Measurements from ENCODE around the gene SLC35G2. TPM values are rescaled to one million over a fixed set of nuclear protein-coding genes. Genes with fewer than 3 reads are reported as not detected.

SLC35G2 gene
- total RNA-seq, 1 donor = 8.0 TPM

DNA sequence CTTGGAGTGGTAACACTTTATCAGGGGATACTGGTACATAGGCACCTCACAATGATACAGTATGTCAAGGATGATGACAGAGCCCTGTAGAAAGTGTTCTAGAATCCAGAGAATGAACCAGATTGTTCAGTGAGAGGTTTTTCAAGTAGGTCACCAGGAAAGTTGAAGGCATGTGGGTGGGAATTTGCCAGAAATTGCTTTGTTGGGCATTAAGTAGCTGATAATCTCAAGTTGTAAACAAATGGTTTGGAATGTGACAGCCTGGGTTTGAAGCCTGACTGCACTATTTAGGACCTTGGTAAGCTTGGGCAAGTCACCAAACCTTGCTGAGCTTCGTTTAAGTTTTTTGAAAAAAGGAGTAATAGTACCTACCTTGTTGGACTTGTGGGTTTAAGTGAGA lies 12.5 kb downstream of the SLC35G2 start:
- Histone ChIP-seq H3K36me3 (ENCODE audit: insufficient read depth, low read length) (no peaks in the 10 kb centered on the region), H3K4me2 (ENCODE audit: insufficient read depth, low read length) (no peak overlapping the region), H3K27me3 (ENCODE audit: insufficient read depth, low read length) (no peaks in the 10 kb centered on the region), H3K4me3 (ENCODE audit: insufficient read depth, low read length) (no peak overlapping the region), H3K4me1 (ENCODE audit: insufficient read depth, low read length) (peaks cover 4% of the 10 kb centered on the region), H3K79me2 (ENCODE audit: insufficient read depth, low read length) (peaks cover 78% of the 10 kb centered on the region), H3K9me3 (ENCODE audit: low read depth, low read length) (no peaks in the 10 kb centered on the region), H4K20me1 (ENCODE audit: insufficient read depth, low read length) (peaks cover 18% of the 10 kb centered on the region), H2AFZ (ENCODE audit: low read length) (no peak overlapping the region), H3K27ac (ENCODE audit: low read depth, low read length) (no peak overlapping the region)
- TF ChIP-seq, protein P1, sequence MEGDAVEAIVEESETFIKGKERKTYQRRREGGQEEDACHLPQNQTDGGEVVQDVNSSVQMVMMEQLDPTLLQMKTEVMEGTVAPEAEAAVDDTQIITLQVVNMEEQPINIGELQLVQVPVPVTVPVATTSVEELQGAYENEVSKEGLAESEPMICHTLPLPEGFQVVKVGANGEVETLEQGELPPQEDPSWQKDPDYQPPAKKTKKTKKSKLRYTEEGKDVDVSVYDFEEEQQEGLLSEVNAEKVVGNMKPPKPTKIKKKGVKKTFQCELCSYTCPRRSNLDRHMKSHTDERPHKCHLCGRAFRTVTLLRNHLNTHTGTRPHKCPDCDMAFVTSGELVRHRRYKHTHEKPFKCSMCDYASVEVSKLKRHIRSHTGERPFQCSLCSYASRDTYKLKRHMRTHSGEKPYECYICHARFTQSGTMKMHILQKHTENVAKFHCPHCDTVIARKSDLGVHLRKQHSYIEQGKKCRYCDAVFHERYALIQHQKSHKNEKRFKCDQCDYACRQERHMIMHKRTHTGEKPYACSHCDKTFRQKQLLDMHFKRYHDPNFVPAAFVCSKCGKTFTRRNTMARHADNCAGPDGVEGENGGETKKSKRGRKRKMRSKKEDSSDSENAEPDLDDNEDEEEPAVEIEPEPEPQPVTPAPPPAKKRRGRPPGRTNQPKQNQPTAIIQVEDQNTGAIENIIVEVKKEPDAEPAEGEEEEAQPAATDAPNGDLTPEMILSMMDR (IDR thresholded peaks at IDR 0.05; ENCODE audit: extremely low read depth, low read depth, low read length) = no peak
- DNase-seq (ENCODE audit: insufficient read length, low spot score, missing footprints) = peak; percentile 58

GRCh38 chr3:136835089-136835812 lies 16.3 kb downstream of the SLC35G2 start:
- H3K36me3 ChIP-seq (ENCODE audit: insufficient read depth, low read length) = no peaks in the 10 kb centered on the region
- peaks cover 25% of the 10 kb centered on the region for H3K4me1 ChIP-seq (ENCODE audit: insufficient read depth, low read length)
- H3K27me3 ChIP-seq (ENCODE audit: insufficient read depth, low read length) = no peaks in the 10 kb centered on the region
- H4K20me1 ChIP-seq (ENCODE audit: insufficient read depth, low read length) = peaks cover 10% of the 10 kb centered on the region
- H3K9me3 ChIP-seq (ENCODE audit: low read depth, low read length) = no peaks in the 10 kb centered on the region
- H3K79me2 ChIP-seq (ENCODE audit: insufficient read depth, low read length) = peaks cover 63% of the 10 kb centered on the region
- no peak for DNase-seq (ENCODE audit: insufficient read length, low spot score, missing footprints)
- H3K4me2 ChIP-seq (ENCODE audit: insufficient read depth, low read length) = no peak overlapping the region
- no peak overlapping the region for H3K27ac ChIP-seq (ENCODE audit: low read depth, low read length)
- no peak overlapping the region for H3K4me3 ChIP-seq (ENCODE audit: insufficient read depth, low read length)
- TF ChIP-seq, protein P1 (IDR thresholded peaks at IDR 0.05; ENCODE audit: extremely low read depth, low read depth, low read length) = no peak
- no peak overlapping the region for H2AFZ ChIP-seq (ENCODE audit: low read length)

DNA sequence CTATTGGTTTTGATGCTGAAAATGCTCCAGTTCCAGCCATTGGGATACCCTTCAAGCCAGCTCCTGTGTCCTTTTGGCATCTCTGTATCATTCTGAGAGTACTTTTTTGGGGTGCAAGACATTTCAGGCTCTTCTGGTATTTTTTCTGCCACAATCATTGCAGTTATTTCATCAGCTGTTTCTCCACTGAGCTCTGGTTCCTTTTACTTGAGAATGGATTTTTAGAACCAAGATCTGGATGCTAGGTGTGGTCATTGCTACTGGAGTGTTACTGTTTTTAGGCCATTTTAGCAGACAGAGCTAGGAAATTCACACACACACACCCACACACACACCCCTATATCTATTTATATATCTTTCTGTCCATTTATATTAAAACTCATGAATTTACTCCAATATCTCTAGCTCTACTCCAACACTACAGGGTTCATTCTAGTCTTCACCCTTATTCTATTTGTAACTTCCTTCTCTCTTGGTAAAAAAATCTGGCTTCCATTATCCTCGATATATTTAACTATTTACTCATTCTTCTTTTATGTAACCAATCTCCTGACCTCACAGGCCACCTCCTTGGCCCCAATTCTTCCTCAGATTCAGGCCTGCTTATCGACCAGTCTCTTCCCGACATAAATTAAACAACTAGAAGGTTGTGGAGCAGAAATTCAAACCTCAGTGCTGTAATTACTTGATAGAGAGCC lies 17.0 kb downstream of the SLC35G2 start:
- no peak overlapping the region for H3K4me3 ChIP-seq (ENCODE audit: insufficient read depth, low read length)
- H2AFZ ChIP-seq (ENCODE audit: low read length) = no peak overlapping the region
- H3K79me2 ChIP-seq (ENCODE audit: insufficient read depth, low read length) = peaks cover 62% of the 10 kb centered on the region
- H3K9me3 ChIP-seq (ENCODE audit: low read depth, low read length) = no peaks in the 10 kb centered on the region
- no peaks in the 10 kb centered on the region for H3K27me3 ChIP-seq (ENCODE audit: insufficient read depth, low read length)
- H4K20me1 ChIP-seq (ENCODE audit: insufficient read depth, low read length) = peaks cover 10% of the 10 kb centered on the region
- H3K27ac ChIP-seq (ENCODE audit: low read depth, low read length) = no peak overlapping the region
- H3K36me3 ChIP-seq (ENCODE audit: insufficient read depth, low read length) = no peaks in the 10 kb centered on the region
- H3K4me1 ChIP-seq (ENCODE audit: insufficient read depth, low read length) = peaks cover 29% of the 10 kb centered on the region
- DNase-seq (ENCODE audit: insufficient read length, low spot score, missing footprints) = no peak
- H3K4me2 ChIP-seq (ENCODE audit: insufficient read depth, low read length) = no peak overlapping the region
- TF ChIP-seq, protein P1 (IDR thresholded peaks at IDR 0.05; ENCODE audit: extremely low read depth, low read depth, low read length) = no peak

DNA sequence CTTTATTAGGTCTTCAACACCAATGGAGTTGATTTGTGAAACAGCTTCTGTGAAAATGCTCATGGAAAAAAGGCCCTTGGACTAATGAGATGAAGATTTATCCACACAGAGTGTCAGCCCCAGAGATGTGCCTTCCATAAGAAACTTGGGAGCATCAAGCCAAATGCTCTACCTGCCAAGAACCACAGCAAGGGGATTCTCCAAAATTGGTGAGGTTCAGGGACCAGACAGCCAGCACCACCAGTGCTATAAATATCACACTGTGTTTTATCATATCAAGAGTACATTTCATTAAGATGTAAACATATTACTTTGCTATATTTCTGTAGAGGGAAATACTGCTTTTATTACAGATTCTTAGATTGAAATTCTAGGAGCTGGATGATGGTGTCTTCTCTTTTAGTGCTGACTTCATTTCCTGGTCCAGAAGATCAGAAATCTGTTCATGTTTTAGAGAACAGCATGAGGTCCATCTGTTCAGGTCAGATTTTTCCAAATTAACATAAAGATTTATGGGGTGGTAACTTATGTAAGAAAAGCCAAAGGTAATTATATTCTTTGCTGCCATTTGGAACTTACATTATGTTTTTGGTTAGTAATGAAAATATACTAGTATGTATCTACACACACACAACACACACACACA lies 17.7 kb downstream of the SLC35G2 start:
- Histone ChIP-seq H3K36me3 (ENCODE audit: insufficient read depth, low read length) (no peaks in the 10 kb centered on the region), H3K27me3 (ENCODE audit: insufficient read depth, low read length) (no peaks in the 10 kb centered on the region), H3K4me3 (ENCODE audit: insufficient read depth, low read length) (no peak overlapping the region), H3K27ac (ENCODE audit: low read depth, low read length) (no peak overlapping the region), H4K20me1 (ENCODE audit: insufficient read depth, low read length) (peaks cover 8% of the 10 kb centered on the region), H3K4me1 (ENCODE audit: insufficient read depth, low read length) (peaks cover 29% of the 10 kb centered on the region), H2AFZ (ENCODE audit: low read length) (no peak overlapping the region), H3K79me2 (ENCODE audit: insufficient read depth, low read length) (peaks cover 55% of the 10 kb centered on the region), H3K9me3 (ENCODE audit: low read depth, low read length) (no peaks in the 10 kb centered on the region), H3K4me2 (ENCODE audit: insufficient read depth, low read length) (no peak overlapping the region)
- no peak for DNase-seq (ENCODE audit: insufficient read length, low spot score, missing footprints)
- TF ChIP-seq, protein P1 (IDR thresholded peaks at IDR 0.05; ENCODE audit: extremely low read depth, low read depth, low read length) = no peak
